Glutamatergic neuron (in vitro differentiated cells): Measurements from ENCODE around the gene XCR1. TPM values are rescaled to one million over a fixed set of nuclear protein-coding genes. Genes with fewer than 3 reads are reported as not detected.

Experiments used
- DNase-seq: peaks from one replicate; pipeline ENCODE4 v3.0.0; 2022
- H3K27ac Mint-ChIP-seq: one replicate; pipeline ENCODE4 v1.8.0; 2020; ENCODE audit warnings: mild to moderate bottlenecking, mixed read lengths, inconsistent platforms; ENCODE audit not compliant: unreplicated experiment
- H3K27me3 Mint-ChIP-seq: one replicate; pipeline ENCODE4 v1.8.0; 2020; ENCODE audit warnings: mild to moderate bottlenecking, moderate library complexity, mixed read lengths, inconsistent platforms; ENCODE audit not compliant: unreplicated experiment
- H3K36me3 Mint-ChIP-seq: one replicate; pipeline ENCODE4 v1.8.0; 2020; ENCODE audit warnings: mild to moderate bottlenecking, mixed read lengths, inconsistent platforms; ENCODE audit not compliant: unreplicated experiment
- H3K4me1 Mint-ChIP-seq: one replicate; pipeline ENCODE4 v1.8.0; 2020; ENCODE audit warnings: mild to moderate bottlenecking, low read depth, mixed read lengths, inconsistent platforms; ENCODE audit not compliant: unreplicated experiment
- H3K4me3 Mint-ChIP-seq: one replicate; pipeline ENCODE4 v1.8.0; 2020; ENCODE audit warnings: mild to moderate bottlenecking, mixed read lengths, inconsistent platforms; ENCODE audit not compliant: unreplicated experiment
- H3K9me3 Mint-ChIP-seq: one replicate; pipeline ENCODE4 v1.8.0; 2020; ENCODE audit warnings: mild to moderate bottlenecking, moderate library complexity, mixed read lengths, inconsistent platforms; ENCODE audit not compliant: unreplicated experiment
- CTCF ChIP-seq: fragments of 200-600 bp; sonication (generic); IDR thresholded peaks from one replicate; pipeline ENCODE4 v1.5.0; 2021; ENCODE audit not compliant: partially characterized antibody, unreplicated experiment
- total RNA-seq: library from RNA; stranded (reverse); fragmentation: NEBNext Ultra II Directional; extraction: Animal tissue kit (Norgen Biotek cat#: 25700); gene quantifications from one replicate; pipeline ENCODE4 v1.2.1, GENCODE V29; 2021; ENCODE audit not compliant: unreplicated experiment

The XCR1 gene
- total RNA-seq, 1 donor from 2014 or later = not detected

GRCh38 chr3:45986303-45986982 is 40.8 kb downstream of the XCR1 start:
- Mint-ChIP-seq H3K27ac (no peak overlapping the region), H3K4me3 (no peak overlapping the region), H3K9me3 (peaks cover under 1% of the 10 kb centered on the region), H3K27me3 (peaks cover 1% of the 10 kb centered on the region), H3K4me1 (peaks cover 1% of the 10 kb centered on the region), H3K36me3 (no peaks in the 10 kb centered on the region)
- TF ChIP-seq CTCF = no peak
- no peak for DNase-seq

GRCh38 chr3:45985532-45986302 is 41.6 kb downstream of the XCR1 start:
- TF ChIP-seq CTCF = no peak
- no peak for DNase-seq
- Mint-ChIP-seq H3K27ac (no peak overlapping the region), H3K36me3 (no peaks in the 10 kb centered on the region), H3K4me3 (no peak overlapping the region), H3K9me3 (no peaks in the 10 kb centered on the region), H3K4me1 (peaks cover 1% of the 10 kb centered on the region), H3K27me3 (peaks cover 1% of the 10 kb centered on the region)

- H3K4me1 Mint-ChIP-seq = peaks cover 1% of the 10 kb centered on the region
- no peak for DNase-seq
- no peaks in the 10 kb centered on the region for H3K36me3 Mint-ChIP-seq
- TF ChIP-seq CTCF = no peak
- no peak overlapping the region for H3K27ac Mint-ChIP-seq
- no peak overlapping the region for H3K4me3 Mint-ChIP-seq
- H3K9me3 Mint-ChIP-seq = no peaks in the 10 kb centered on the region
- peaks cover 1% of the 10 kb centered on the region for H3K27me3 Mint-ChIP-seq
Measured at GRCh38 chr3:45984331-45985312, 42.7 kb downstream of the XCR1 start.

GRCh38 chr3:45983770-45984169 is 43.5 kb downstream of the XCR1 start:
- no peak overlapping the region for H3K27ac Mint-ChIP-seq
- H3K9me3 Mint-ChIP-seq = no peaks in the 10 kb centered on the region
- H3K36me3 Mint-ChIP-seq = no peaks in the 10 kb centered on the region
- H3K4me3 Mint-ChIP-seq = no peak overlapping the region
- TF ChIP-seq CTCF = no peak
- no peak for DNase-seq
- H3K27me3 Mint-ChIP-seq = peaks cover 1% of the 10 kb centered on the region
- peaks cover 1% of the 10 kb centered on the region for H3K4me1 Mint-ChIP-seq
